NCI-H524 treated with DMSO at 0.1 percent for 48 hours (cell line): ENCODE results near the gene KDM2A.

ENCODE experiments used
- DNase-seq: peaks from one replicate; lab custom pipeline; 2025; lab: John Stamatoyannopoulos, UW

The KDM2A gene

DNA sequence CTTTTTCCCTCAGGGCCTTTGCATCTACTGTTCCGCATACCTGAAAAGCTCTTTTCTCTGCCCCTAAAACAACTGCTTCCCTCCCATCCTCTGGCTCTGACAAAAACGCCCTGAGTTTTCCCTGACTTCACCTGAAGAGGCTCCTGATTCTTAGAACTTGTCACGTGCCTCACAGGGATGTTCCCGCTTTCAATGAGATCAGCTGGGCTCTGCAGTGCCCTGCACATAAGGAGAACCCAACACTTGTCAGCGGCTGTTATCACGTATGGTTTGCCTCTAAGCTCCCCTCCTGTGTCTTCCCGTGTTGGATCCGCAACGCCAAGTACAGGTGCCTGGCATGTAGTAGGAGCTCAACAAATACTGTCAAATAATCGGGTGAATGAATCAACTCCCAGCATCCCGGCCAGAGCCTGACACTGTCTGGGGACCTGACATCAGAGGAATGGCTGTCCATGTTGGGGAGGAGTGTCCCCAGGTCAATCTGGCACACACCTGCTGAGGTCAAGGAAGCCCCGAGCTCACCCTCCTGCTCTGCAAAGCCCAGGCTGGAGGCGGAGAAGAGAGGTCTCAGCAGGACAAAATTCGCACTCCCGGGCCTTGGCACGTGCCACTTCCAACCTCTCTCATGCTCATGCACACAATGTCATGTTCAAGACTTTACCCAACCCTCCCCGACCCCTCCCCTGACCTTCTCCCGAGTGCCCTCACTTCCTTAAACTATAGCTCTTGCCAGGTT is 143.1 kb downstream of the KDM2A start:
- DNase-seq = no peak

DNA sequence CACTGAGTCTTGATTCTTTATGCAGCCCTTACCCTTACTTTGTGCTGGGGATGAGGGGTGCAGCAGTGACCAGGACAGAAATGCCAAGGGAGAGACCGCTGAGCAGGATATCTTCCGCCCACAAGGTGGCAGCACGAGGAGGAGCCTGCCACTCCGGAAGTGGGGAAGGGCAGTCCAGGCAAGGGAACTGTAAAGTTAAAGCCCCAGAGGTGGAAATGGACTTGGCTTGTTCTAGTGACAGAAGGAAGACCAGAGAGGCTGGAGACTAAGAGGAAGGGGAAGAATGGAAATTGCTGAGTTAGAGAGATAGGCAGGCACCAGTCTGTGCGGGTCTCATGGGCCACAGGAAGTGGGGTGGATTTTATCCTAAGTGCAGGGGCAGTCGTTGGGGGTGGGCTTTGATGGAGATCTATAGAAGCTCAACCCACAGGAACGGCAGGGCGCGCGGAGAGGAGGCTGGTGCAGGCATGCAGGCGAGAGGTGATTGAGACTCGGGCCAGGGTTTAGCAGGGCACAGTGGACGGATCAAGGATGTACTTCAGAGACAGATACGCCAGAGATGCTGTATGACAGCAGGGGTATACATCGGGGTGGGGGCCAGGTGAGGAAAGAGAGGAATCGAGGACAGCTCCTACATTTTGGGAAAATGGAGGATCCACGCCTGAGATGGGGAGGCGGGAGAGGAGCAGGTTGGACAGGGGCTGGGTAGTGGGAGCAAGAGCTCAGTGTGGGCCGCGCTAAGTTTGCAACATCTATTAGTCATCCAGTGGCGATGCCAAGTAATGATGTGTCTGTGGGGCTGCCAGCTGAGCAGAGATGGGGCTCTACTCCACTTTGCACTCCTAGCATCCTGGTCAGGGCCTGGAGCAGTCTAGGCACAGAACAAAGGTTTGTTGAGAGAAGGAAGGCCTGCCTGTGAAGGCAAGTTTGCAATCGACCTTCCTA is 143.9 kb downstream of the KDM2A start:
- peak; percentile 25 for DNase-seq

DNA sequence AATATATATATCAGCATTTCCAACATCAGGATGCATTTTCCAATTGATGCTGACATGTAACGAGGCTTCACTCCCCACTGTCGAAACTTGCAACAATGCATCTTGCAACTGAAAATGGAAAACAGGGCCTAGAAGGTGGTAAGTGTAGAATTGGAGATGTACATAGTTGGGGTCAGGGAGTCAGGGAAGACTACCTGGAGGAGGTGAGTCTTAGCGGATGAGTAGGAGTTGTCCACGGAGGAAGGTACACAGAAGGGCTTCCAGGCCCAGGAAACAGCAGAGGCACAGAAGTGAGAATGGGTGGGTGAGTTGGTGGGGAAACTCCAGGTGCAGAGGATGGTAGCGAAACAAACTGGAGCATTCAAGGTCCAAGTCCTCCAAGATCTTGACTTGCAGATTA is 145.2 kb downstream of the KDM2A start:
- no peak for DNase-seq

DNA sequence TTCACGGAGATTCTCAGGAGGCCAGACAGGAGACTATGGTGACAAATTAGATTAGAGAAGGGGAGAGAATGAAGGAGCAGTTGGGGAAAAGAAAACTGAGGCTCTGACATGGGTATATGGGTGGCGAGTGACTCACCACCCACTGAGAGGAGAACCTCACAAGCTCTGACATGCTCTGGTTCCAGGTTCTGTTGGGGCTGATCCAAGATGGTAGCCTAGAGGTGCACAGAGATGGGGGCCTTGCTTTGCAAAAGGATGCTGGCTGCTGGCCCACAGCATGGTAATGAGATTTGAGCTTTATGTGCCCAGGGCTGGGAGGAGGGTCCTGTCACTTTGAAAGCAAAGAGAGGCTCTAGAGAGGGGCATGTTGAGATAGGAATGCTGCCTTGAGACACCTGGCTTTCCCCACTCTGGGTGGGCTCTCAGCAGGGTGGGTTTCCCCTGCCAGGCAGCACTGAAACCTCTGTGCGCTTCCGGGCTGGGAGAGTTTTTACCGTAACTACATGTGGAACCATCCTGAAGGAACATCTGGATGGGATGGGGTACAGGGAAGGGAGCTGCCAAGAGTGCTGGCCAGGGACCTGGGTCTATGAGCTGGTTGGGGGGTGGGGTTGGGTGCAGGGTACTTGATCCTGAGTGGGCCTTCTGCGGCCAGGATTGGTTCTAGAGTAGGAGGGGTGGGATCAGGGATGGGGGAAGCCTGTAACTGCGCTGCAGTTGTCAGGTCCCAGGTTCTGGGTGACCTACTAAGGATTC is 146.0 kb downstream of the KDM2A start:
- no peak for DNase-seq

DNA sequence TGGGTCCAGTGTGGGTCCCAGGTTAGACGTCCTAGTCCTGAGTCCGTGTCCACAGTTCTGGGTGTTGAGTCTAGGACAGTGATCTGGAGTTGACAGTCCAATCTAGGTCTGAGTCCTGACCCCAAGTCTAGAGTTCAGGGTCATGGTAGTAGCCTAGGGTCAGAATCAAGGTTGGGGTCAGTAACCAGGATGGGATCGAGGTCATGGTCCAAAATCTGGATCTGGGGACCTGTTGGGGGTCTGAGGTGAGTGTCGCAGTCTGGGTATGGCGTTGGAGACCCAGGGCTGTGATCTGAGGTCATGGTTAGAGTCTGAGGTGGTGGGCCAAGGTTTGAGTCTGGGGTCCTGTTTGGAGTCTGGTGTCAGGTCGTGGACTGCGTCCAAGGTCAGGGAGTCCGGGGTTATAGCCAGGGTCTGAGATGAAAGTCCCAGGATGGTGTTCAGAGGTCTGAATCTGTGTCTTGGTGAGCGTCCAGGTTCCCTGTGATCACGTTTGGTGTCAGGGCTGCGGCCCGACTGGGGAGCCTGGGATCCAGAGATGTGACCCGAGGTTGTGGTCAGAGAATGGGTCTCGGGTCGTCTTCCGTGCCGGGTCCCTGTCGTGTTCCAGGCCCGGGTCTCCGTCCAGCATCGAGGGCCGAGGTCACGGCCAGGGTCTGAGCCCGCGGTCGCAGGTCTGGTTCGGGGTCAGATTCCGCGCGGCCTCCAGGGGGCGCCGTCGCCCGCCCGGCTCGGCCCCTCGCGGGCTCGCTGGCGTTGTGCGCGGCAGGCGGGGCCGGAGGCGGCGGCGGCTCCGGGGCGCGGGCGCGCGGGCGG is 146.8 kb downstream of the KDM2A start:
- no peak for DNase-seq

DNA sequence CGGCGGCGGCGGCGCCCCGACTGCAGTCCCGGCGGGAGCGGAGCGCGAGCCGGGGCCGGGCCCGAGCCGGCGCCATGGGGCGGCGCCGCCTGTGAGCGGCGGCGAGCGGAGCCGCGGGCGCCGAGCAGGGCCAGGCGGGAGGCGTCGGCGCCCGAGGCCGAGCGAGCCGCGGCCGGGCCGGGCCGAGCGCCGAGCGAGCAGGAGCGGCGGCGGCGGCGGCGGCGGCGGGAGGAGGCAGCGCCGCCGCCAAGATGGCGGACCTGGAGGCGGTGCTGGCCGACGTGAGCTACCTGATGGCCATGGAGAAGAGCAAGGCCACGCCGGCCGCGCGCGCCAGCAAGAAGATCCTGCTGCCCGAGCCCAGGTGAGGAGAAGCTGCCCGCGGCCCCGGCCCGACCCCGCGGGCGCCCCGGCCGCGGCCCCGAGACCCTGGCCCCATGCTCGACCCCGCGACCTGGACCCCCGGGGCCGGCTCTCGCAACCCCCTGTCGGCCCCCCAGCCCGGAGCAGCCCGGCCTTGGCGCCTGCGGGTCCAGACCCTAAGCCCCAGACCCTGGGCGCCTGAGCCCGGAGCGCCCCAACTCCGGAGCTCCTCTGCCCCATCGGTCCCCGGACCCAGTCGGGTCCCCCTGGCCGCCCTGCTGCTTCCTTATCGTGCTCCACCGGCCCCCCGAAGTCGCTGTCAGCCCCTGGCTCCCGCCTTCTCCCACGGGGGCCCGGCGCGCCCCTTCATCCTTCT is 147.6 kb downstream of the KDM2A start, which contains the start of gene GRK2:
GRK2 (plus strand) TSS at position 25 of the 739 bp plus-strand sequence; CDS start at position 252, 227 bp downstream.
- DNase-seq = no peak

DNA sequence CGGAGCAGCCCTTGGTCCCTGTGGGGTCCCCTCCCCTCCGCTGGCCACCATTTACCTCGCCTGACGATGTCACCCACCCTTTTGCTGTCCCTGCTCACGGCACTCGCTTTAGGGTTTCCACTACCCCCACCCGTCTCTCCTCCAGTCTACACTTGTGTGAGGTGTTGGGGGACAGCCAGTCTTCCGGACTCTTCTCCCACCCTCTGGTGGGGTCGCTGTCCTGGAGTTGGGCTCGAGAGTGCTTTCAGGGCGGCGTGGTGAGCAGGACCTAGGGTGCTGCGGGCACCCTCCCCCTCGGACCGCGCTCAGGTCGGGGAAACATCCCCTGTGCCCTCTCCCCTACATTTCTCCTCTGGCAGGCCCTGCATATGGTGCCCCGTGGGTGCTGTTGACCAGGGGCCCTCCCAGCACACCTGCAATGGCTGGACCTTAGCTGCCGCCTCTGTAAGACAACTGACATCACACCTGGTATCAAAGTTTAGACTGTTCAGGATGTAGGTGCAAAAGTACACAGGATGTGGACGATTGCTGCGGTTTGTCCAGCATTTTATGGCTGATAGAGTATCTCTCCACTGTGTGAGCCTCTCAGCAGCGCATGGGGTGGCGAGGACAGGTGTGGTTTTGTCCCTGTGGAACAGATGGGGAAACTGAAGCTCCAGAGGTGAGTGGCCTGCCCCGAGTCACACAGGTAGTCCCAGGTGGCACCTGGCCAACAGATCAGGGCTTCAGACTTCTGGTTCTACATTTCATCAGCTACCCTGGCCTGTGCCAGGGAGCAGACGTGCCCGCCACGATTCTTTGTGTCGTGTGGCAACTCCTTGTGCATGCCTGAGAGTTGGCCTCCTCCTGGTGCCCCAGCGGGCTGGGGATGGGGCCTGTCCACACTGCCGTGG is 148.4 kb downstream of the KDM2A start:
- DNase-seq = no peak

DNA sequence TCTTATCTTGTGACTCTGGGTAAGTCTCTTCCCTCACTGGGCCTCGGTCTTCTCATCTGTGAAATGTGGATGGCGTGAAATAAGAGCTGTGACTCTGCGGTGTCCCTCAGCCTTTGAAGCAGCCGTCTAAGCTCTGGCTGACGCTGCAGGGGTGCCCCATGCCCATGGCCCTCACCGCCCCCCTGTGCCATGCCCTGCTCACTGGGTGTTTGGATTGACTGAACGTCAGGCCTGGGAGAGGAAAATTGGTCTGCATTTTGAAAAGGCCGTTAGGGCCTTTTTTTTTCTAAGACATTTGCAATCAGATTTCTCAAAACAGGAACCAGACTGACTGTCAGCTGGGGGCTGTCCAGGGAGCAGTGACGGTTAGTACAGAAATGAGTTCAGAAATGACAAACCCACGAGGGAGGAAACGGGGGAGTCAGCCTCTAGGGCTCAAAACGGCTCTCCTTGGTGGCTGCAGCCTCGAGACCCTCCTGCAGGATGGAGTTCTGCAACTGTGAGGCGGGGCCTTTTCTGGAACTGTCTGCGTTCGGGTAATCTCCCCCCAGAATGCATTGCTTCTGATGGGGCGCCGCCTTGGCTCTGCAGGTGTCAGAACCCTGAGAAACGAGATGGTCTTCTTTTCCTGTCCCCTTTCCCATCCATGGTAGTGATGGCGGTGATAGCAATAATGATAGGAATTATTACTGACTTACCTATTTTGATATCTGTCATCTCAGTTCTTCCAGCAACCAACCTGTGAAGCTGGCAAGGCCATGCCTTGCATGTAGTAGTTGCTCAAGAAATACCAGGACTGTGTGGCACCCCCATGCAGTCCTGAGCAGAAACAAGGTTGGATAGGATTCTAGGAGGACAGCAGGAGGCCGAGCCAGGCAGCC is 149.3 kb downstream of the KDM2A start:
- no peak for DNase-seq

DNA sequence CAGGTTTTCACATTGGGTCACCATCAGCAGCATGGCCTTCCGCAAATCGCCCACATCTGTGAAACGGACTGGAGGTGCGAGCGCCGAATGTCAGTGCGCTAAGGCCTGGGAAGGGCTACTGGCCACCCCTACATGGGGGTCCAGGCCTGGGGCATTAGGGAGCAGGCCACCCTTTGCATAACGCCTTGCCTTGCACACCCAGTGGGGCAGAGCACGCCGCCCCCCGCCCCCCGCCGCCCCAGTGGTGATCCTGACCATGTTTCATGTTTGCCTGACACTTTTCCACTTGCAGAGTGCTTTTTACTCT is 149.9 kb downstream of the KDM2A start:
- no peak for DNase-seq

DNA sequence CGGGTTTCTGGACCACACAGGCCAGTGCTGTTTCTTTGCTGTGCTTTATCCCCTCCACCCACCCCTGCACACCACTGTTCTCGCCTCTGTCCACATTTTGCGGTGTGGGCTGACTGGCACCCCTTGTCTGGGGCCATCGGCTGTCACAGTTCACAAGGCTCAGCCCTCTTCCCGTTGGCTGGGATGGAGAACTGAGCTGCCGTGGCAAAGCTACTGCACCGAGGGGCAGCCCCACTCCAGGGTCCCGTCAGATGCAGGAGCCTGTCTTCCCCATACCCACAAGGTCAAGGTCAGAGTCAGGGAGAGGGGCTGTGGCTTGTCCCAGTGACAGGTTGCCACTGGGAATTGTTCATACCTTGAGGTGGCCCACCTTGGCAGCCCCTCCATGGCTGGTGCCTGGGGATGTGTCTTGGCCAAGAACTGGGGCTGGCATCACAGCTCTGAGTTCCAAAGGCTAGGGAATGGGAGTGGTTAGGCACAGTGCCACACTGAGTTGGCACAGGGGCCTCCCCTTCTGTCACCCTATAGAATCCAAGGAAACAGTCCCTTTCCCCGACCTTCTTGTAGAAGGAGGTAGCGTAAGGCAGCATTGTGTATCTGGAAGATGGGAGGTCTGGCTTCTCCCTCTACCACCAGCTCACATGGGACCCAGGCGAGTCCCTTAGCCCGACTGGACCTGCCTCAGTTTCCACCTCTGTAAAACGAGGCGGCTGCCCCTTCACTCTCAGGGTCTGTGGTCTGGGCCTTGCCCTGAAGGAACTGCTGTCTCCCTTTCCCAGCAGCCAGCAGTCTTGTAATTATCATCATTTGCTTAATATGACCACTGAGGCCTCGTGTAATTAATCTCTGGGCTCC is 150.6 kb downstream of the KDM2A start:
- no peak for DNase-seq

DNA sequence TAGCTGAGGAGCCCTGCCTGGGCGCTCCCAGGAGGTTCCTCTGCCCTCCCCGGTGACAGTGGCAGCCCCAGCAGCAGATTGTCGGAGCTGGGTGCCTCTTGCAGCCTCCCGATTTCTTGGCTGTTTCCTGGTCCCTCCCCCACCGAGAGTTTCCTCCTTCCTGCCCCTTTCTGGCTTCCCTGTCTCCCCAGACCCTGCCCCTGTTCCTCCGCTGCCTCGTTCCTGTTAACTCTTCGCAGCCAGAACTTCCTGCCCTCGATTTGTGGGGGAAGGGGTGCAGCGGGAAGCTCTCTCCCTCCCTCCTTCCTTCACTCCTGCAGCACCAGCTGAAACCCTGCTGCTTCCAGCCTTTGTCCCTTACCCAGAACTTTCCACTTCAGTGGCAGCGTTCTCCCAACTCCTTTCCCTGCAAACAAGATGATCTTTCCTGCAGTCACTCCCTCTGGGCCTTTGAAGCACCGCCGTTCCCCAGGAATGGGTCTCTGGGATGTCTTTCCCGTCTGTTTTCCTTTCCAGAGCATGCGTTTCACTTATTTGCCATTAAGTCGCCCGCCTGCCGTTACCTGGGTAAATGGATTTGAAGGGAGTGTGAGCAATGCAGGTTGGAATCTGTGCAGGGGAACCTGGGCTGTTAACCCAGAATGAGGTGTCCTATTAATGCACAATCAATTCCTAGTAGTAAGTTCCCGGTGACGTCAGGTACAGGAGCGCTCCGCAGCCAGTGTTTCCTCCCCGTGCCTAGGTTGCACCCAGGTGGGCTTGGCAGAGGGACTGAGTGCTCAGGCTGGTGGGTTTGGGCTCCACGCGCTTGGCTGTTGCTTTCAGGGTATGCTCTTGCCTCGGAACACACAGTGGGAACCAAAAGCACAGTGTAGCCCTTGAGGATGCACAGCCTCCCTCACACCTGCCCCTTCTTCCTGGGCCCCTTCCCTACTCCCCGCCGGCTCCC is 151.5 kb downstream of the KDM2A start:
- no peak for DNase-seq

DNA sequence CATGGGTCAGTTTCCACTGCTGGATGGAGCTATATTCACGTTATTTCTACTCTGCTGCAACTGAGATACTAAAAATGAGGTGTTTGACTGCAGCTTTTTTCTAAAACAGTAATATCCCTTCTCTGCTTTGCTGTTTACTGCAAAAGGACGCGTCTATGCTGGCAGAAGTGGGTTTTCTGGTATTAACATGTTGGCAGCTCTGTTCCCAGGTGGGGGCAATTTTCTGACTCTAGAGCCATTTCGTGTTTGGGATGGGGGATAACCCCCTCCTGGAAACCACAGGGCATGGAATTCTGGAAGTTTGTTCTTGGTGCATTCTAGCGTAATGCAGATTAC is 152.1 kb downstream of the KDM2A start:
- DNase-seq = no peak

DNA sequence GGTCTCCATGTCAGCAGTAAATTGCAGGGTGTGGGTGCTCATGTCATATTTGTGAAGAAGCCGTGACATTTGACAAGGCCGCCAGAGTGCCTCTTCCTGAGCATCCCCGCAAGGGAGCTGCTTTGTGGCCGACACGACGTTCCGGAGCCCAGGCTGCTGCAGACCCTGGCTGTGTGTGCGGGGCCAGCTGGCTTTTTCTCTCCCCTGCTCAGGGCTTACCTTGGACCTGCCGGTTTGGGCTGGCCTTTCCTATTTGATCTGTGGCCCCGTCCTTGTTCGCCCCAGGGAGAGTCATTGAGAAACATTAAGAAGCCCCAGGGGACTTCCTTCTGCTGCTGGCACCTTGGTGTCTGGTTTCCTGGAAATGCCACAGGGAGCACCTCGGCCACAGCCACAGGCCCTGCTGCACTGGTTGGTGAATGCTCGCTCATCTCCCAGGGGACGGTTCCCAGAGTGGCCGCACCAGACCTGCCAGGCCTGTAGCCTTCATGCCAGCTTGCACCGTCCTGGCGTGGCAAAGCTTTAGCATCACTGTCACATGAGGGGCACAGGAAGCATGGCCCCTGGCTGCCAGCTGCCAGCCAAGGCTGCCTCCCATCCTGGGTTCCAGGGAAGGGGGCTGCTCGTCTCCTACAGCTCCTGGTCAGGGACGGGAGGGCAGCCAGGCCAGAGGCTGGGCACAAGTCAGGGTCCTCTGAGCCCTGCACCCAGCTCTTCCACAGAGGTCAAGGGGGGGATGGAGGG is 152.7 kb downstream of the KDM2A start:
- DNase-seq = no peak

DNA sequence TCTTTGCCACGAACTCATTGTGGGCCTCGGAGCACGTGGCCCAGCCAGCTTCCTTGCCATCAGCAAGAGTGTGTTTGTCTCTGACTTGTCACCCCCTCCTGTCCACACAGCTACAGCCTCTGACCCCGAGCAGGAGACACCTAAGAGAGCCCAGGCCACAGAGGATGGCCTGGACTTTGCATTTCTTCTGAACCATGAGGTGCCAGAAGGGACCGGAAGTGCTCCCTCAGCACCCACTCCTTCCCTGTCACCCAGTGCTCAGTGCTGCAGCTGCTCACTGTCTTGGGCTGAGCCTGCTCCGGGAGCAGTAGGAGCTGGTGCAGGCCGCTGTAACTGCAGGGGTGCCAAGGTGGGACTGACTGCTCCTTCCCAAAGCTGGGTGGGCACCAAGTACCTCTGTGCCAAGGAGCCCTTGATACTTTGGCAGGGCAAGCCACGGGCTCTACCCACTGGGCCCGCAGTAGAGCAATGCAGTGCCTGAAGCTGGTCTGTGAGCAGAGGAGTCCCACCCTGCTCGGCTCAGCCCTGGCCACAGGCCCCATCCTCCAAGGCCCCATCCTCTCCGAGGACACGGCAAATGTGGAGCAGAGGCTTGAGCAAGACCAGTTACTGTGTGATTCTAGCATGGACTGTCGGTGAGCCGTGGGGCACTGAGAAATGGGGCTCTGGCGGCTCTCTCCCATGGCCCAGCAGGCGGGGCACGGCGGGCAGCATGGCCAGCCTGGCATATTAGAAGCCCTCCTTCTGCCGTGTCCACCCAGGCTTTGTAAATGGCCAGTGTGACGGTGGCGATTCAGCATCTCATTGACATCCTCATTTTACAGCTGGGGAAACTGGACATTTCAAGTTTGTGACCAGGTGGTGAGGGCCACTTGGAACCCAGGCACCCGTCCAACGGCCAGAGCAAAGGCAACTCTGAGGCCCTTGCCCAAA is 153.5 kb downstream of the KDM2A start:
- DNase-seq = no peak
